Hepatocyte (in vitro differentiated cells): ENCODE data around the gene TIPARP. TPM values are rescaled to one million over a fixed set of nuclear protein-coding genes. Genes with fewer than 3 reads are reported as not detected.

Experiments used
- DNase-seq: peaks from one replicate; pipeline ENCODE4 v3.0.0-alpha.2; 2016; ENCODE audit warnings: low spot score
- H2AFZ ChIP-seq: fragments of 200-600 bp; sonication (generic); 2 replicates; pipeline ENCODE4 v1.6.0; 2016; ENCODE audit warnings: antibody characterized with exemption, mild to moderate bottlenecking
- H3K27ac ChIP-seq: fragments of 200-600 bp; sonication (generic); 2 replicates; pipeline ENCODE4 v1.5.1; 2016; ENCODE audit warnings: mild to moderate bottlenecking
- H3K27me3 ChIP-seq: fragments of 200-600 bp; sonication (generic); 2 replicates; pipeline ENCODE4 v1.6.1; 2016
- H3K36me3 ChIP-seq: fragments of 200-600 bp; sonication (generic); replicated peaks from 2 replicates; pipeline ENCODE4 v1.5.1; 2016; ENCODE audit warnings: low read depth; ENCODE audit not compliant: insufficient read depth
- H3K4me1 ChIP-seq: fragments of 200-600 bp; sonication (generic); 2 replicates; pipeline ENCODE4 v1.5.1; 2016; ENCODE audit warnings: mild to moderate bottlenecking, moderate library complexity; ENCODE audit not compliant: insufficient read depth
- H3K4me2 ChIP-seq: fragments of 200-600 bp; sonication (generic); 2 replicates; pipeline ENCODE4 v1.6.0; 2016
- H3K4me3 ChIP-seq: fragments of 200-600 bp; sonication (generic); 2 replicates; pipeline ENCODE4 v1.5.1; 2016; ENCODE audit warnings: mild to moderate bottlenecking
- H3K79me2 ChIP-seq: fragments of 200-600 bp; sonication (generic); 2 replicates; pipeline ENCODE4 v1.6.0; 2017; ENCODE audit warnings: mild to moderate bottlenecking
- H3K9me2 ChIP-seq: fragments of 200-600 bp; sonication (generic); replicated peaks from 2 replicates; pipeline ENCODE4 v1.6.0; 2017; ENCODE audit warnings: mild to moderate bottlenecking; ENCODE audit not compliant: insufficient read depth
- H3K9me3 ChIP-seq: fragments of 200-600 bp; sonication (generic); 2 replicates; pipeline ENCODE4 v1.5.1; 2016; ENCODE audit warnings: low read depth, mild to moderate bottlenecking
- H4K20me1 ChIP-seq: fragments of 200-600 bp; sonication (generic); 2 replicates; pipeline ENCODE4 v1.6.0; 2016; ENCODE audit warnings: mild to moderate bottlenecking; ENCODE audit not compliant: insufficient read depth, poor library complexity, severe bottlenecking
- CTCF ChIP-seq: fragments of 200-600 bp; sonication (generic); IDR thresholded peaks from 2 replicates; pipeline ENCODE4 v1.5.1; 2016; ENCODE audit warnings: antibody characterized with exemption, mild to moderate bottlenecking; ENCODE audit not compliant: poor library complexity
- EZH2 ChIP-seq: fragments of 200-600 bp; sonication (generic); IDR thresholded peaks from 2 replicates; pipeline ENCODE4 v1.6.1; 2016; ENCODE audit warnings: antibody characterized with exemption, mild to moderate bottlenecking, borderline replicate concordance
- EZH2phosphoT487 ChIP-seq: fragments of 200-600 bp; sonication (generic); IDR thresholded peaks from one replicate; pipeline ENCODE4 v1.6.1; 2018; ENCODE audit warnings: antibody characterized with exemption, mild to moderate bottlenecking, low read depth, moderate library complexity; ENCODE audit not compliant: unreplicated experiment, severe bottlenecking
- WGBS: methylation state at CpG from one replicate; pipeline ENCODE4 v1.1.6; 2016; ENCODE audit warnings: low lambda C conversion rate; ENCODE audit errors: missing lambda C conversion rate; 5-methylcytosine and 5-hydroxymethylcytosine counted together
- polyA plus RNA-seq: library from polyadenylated mRNA; unstranded; fragments of >200 nt; fragmentation: Nextera tagmentation; extraction: Ambion mirVana; gene quantifications from 2 replicates; pipeline ENCODE4 v1.2.1, GENCODE V29; 2016
- total RNA-seq: library from RNA; depleted of rRNA; stranded (reverse); fragments of >200 nt; gene quantifications from 2 replicates; pipeline ENCODE4 v1.2.3, GENCODE V29; 2014

The TIPARP gene
- total and polyA plus RNA-seq, 2 experiments from 2014 or later: 19.9 to 112 TPM

GRCh38 chr3:156635973-156636372, 38.4 kb upstream of the TIPARP start:
- no peaks in the 10 kb centered on the region for H3K27me3 ChIP-seq
- H3K27ac ChIP-seq: no peak overlapping the region
- H3K36me3 ChIP-seq: no peaks in the 10 kb centered on the region
- TF ChIP-seq EZH2phosphoT487: no peak
- TF ChIP-seq EZH2: no peak
- TF ChIP-seq CTCF: no peak
- H3K9me2 ChIP-seq: no peaks in the 10 kb centered on the region
- no peak overlapping the region for H3K4me3 ChIP-seq
- H3K4me1 ChIP-seq: no peaks in the 10 kb centered on the region
- no peaks in the 10 kb centered on the region for H4K20me1 ChIP-seq
- no peak overlapping the region for H2AFZ ChIP-seq
- H3K79me2 ChIP-seq: no peaks in the 10 kb centered on the region
- DNase-seq: no peak
- H3K4me2 ChIP-seq: no peak overlapping the region
- WGBS: 92% methylated on average over 3 of the region's 3 CpGs
- no peaks in the 10 kb centered on the region for H3K9me3 ChIP-seq

- Histone ChIP-seq H3K27me3 (no peaks in the 10 kb centered on the region), H4K20me1 (no peaks in the 10 kb centered on the region), H3K36me3 (no peaks in the 10 kb centered on the region), H3K27ac (no peak overlapping the region), H3K4me3 (no peak overlapping the region), H3K9me2 (no peaks in the 10 kb centered on the region), H3K4me2 (no peak overlapping the region), H2AFZ (no peak overlapping the region), H3K4me1 (no peaks in the 10 kb centered on the region), H3K79me2 (no peaks in the 10 kb centered on the region), H3K9me3 (no peaks in the 10 kb centered on the region)
- WGBS: 49% methylated on average over 3 of the region's 3 CpGs
- no peak for DNase-seq
- TF ChIP-seq CTCF: no peak
- no peak for TF ChIP-seq EZH2
- TF ChIP-seq EZH2phosphoT487: no peak
These were observed 36.8 kb upstream of the TIPARP start for GRCh38 chr3:156637480-156638022.

- TF ChIP-seq EZH2 (no peak), CTCF (no peak), EZH2phosphoT487 (no peak)
- Histone ChIP-seq H2AFZ (no peak overlapping the region), H3K27ac (no peak overlapping the region), H3K4me2 (no peak overlapping the region), H3K79me2 (no peaks in the 10 kb centered on the region), H4K20me1 (no peaks in the 10 kb centered on the region), H3K9me2 (no peaks in the 10 kb centered on the region), H3K36me3 (no peaks in the 10 kb centered on the region), H3K4me3 (no peak overlapping the region), H3K4me1 (no peaks in the 10 kb centered on the region), H3K9me3 (no peaks in the 10 kb centered on the region), H3K27me3 (no peaks in the 10 kb centered on the region)
- no peak for DNase-seq
- 71% methylated on average over 4 of the region's 4 CpGs for WGBS
These were observed 36.1 kb upstream of the TIPARP start for GRCh38 chr3:156638271-156638670.
